ENCODE data around the gene ADGRD1.

Gene ADGRD1

GRCh38 chr12:130953771-130954543, at the start of gene ADGRD1:
TSS of gene ADGRD1 (plus strand) at chr12:130953907. CDS start at chr12:130954466, 559 bp downstream.
- TF ChIP-seq GATA2 (IDR thresholded peaks at IDR 0.05; ENCODE audit: low read depth, low read length) (no peak), GATA3 (IDR thresholded peaks at IDR 0.05; ENCODE audit: low read depth, low read length) (no peak)

- TF ChIP-seq GATA3 (IDR thresholded peaks at IDR 0.05; ENCODE audit: low read depth, low read length) = no peak
- TF ChIP-seq GATA2 (IDR thresholded peaks at IDR 0.05; ENCODE audit: low read depth, low read length) = no peak
Measured at GRCh38 chr12:130904064-130904463, 49.6 kb upstream of the ADGRD1 start.

GRCh38 chr12:130909111-130909510, 44.6 kb upstream of the ADGRD1 start:
- no peak for TF ChIP-seq GATA3 (IDR thresholded peaks at IDR 0.05; ENCODE audit: low read depth, low read length)
- no peak for TF ChIP-seq GATA2 (IDR thresholded peaks at IDR 0.05; ENCODE audit: low read depth, low read length)

GRCh38 chr12:130911193-130911592, 42.5 kb upstream of the ADGRD1 start:
- TF ChIP-seq GATA3 (IDR thresholded peaks at IDR 0.05; ENCODE audit: low read depth, low read length) = no peak
- TF ChIP-seq GATA2 (IDR thresholded peaks at IDR 0.05; ENCODE audit: low read depth, low read length) = no peak

- TF ChIP-seq GATA3 (IDR thresholded peaks at IDR 0.05; ENCODE audit: low read depth, low read length) (no peak), GATA2 (IDR thresholded peaks at IDR 0.05; ENCODE audit: low read depth, low read length) (no peak)
Measured at GRCh38 chr12:130911933-130912332, 41.8 kb upstream of the ADGRD1 start.

GRCh38 chr12:130916241-130916911, 37.3 kb upstream of the ADGRD1 start:
- no peak for TF ChIP-seq GATA2 (IDR thresholded peaks at IDR 0.05; ENCODE audit: low read depth, low read length)
- TF ChIP-seq GATA3 (IDR thresholded peaks at IDR 0.05; ENCODE audit: low read depth, low read length) = no peak

GRCh38 chr12:130917607-130918006, 36.1 kb upstream of the ADGRD1 start:
- TF ChIP-seq GATA2 (IDR thresholded peaks at IDR 0.05; ENCODE audit: low read depth, low read length) (no peak), GATA3 (IDR thresholded peaks at IDR 0.05; ENCODE audit: low read depth, low read length) (no peak)

GRCh38 chr12:130919086-130919485, 34.6 kb upstream of the ADGRD1 start:
- TF ChIP-seq GATA3 (IDR thresholded peaks at IDR 0.05; ENCODE audit: low read depth, low read length) (no peak), GATA2 (IDR thresholded peaks at IDR 0.05; ENCODE audit: low read depth, low read length) (no peak)

- no peak for TF ChIP-seq GATA2 (IDR thresholded peaks at IDR 0.05; ENCODE audit: low read depth, low read length)
- TF ChIP-seq GATA3 (IDR thresholded peaks at IDR 0.05; ENCODE audit: low read depth, low read length) = no peak
Measured at GRCh38 chr12:130920119-130920703, 33.5 kb upstream of the ADGRD1 start.

- TF ChIP-seq GATA3 (IDR thresholded peaks at IDR 0.05; ENCODE audit: low read depth, low read length) = no peak
- no peak for TF ChIP-seq GATA2 (IDR thresholded peaks at IDR 0.05; ENCODE audit: low read depth, low read length)
Measured at GRCh38 chr12:130920723-130921381, 32.9 kb upstream of the ADGRD1 start.

GRCh38 chr12:130922511-130922953, 31.2 kb upstream of the ADGRD1 start:
- TF ChIP-seq GATA2 (IDR thresholded peaks at IDR 0.05; ENCODE audit: low read depth, low read length) (no peak), GATA3 (IDR thresholded peaks at IDR 0.05; ENCODE audit: low read depth, low read length) (no peak)

- no peak for TF ChIP-seq GATA3 (IDR thresholded peaks at IDR 0.05; ENCODE audit: low read depth, low read length)
- TF ChIP-seq GATA2 (IDR thresholded peaks at IDR 0.05; ENCODE audit: low read depth, low read length) = no peak
Measured at GRCh38 chr12:130924966-130925665, 28.6 kb upstream of the ADGRD1 start.

- TF ChIP-seq GATA2 (IDR thresholded peaks at IDR 0.05; ENCODE audit: low read depth, low read length) (no peak), GATA3 (IDR thresholded peaks at IDR 0.05; ENCODE audit: low read depth, low read length) (no peak)
Measured at GRCh38 chr12:130925666-130926015, 28.1 kb upstream of the ADGRD1 start.

- TF ChIP-seq GATA3 (IDR thresholded peaks at IDR 0.05; ENCODE audit: low read depth, low read length) = no peak
Measured at GRCh38 chr12:130929363-130929762, 24.3 kb upstream of the ADGRD1 start.

Data from SH-SY5Y (cell line).